K562 (cell line): ENCODE measurements around the gene MPC2. TPM values are rescaled to one million over a fixed set of nuclear protein-coding genes. Genes with fewer than 3 reads are reported as not detected.

ENCODE experiments used
- ATAC-seq: fragments of 200-7000 bp; cut with Tn5 transposase; 3 replicates; pipeline ENCODE4 v1.9.1; 2020; ENCODE audit warnings: moderate library complexity
- BruUV-seq: library from RNA; stranded (reverse); fragments of 400-500 nt; replicated peaks from 2 replicates; lab custom pipeline; 2021; lab: Mats Ljungman, UMichigan
- CTCF ChIA-PET: fragments of 300-600 bp; formaldehyde crosslinking; extraction: SDS; loops from one replicate; lab custom pipeline; 2021; ENCODE audit warnings: low intra/inter-chr PET ratio; lab: Yijun Ruan, JAX
- POLR2A ChIA-PET: fragments of 300-600, 350-650 bp; sonication (Branson Sonifier 250); formaldehyde crosslinking; extraction: SDS; loops from one replicate; lab custom pipeline; 2021; ENCODE audit warnings: antibody characterized with exemption, inconsistent platforms; lab: Yijun Ruan, JAX
- DNase-seq, 4 experiments: peaks; one replicate each; pipeline versions ENCODE4 v3.0.0 to v3.0.0-alpha.2; 2011 to 2018; ENCODE audit warnings: low spot score in 3 of 4, mixed read lengths in 3 of 4; ENCODE audit errors: extremely low read depth in 1 of 4
- FAIRE-seq: peaks from 2 replicates; lab custom pipeline; 2011; peaks lifted over from hg19 to GRCh38; lab: Jason Lieb, UNC
- H2AFZ ChIP-seq: 2 replicates; pipeline ENCODE4 v1.6.0; 2011; ENCODE audit warnings: low read depth, low read length, control low read depth, inconsistent platforms
- H3K27ac ChIP-seq: fragments of 200-600 bp; 3 replicates; pipeline ENCODE4 v1.8.0; 2011; ENCODE audit warnings: low read depth, mild to moderate bottlenecking, control low read depth, inconsistent platforms, low read length, moderate library complexity, mixed read lengths; ENCODE audit errors: extremely low read depth
- H3K27me3 ChIP-seq, 2 experiments: fragments of 300-600 bp in 1 of 2; 2 replicates in 1 of 2; 3 replicates in 1 of 2; pipeline versions ENCODE4 v1.6.0 to v1.8.0; 2011; ENCODE audit warnings: inconsistent platforms in 2 of 2, low read length in 2 of 2, mild to moderate bottlenecking in 1 of 2, mixed read lengths in 1 of 2, moderate library complexity in 1 of 2; ENCODE audit not compliant: control insufficient read depth in 2 of 2, insufficient read depth in 2 of 2
- H3K36me3 ChIP-seq: fragments of 300-600 bp; 3 replicates; pipeline ENCODE4 v1.8.0; 2011; ENCODE audit warnings: mild to moderate bottlenecking, low read length, inconsistent platforms; ENCODE audit not compliant: control insufficient read depth, insufficient read depth
- H3K4me1 ChIP-seq, 2 experiments: fragments of 200-600 bp in 1 of 2; replicated peaks in 1 of 2; 2 replicates in 1 of 2; 3 replicates in 1 of 2; pipeline versions ENCODE4 v1.5.1 to v1.8.0; 2011; ENCODE audit warnings: inconsistent platforms in 2 of 2, low read length in 2 of 2, mild to moderate bottlenecking in 1 of 2, mixed read lengths in 1 of 2, moderate library complexity in 1 of 2; ENCODE audit not compliant: control insufficient read depth in 2 of 2, insufficient read depth in 2 of 2
- H3K4me2 ChIP-seq: 2 replicates; pipeline ENCODE4 v1.6.1; 2011; ENCODE audit warnings: low read length, control low read depth, inconsistent platforms, mixed read lengths; ENCODE audit not compliant: insufficient read depth
- H3K4me3 ChIP-seq: fragments of 200-600 bp; sonication (generic), shearing (Covaris generic); 2 replicates; pipeline ENCODE4 v1.5.1; 2016; ENCODE audit warnings: control low read depth, inconsistent platforms
- H3K79me2 ChIP-seq: fragments of 200-600 bp; 3 replicates; pipeline ENCODE4 v1.8.0; 2011; ENCODE audit warnings: low read length, inconsistent platforms; ENCODE audit not compliant: control insufficient read depth, insufficient read depth
- H3K9ac ChIP-seq, 2 experiments: 2 replicates each; pipeline versions ENCODE4 v1.6.0 to v1.6.1; 2011; ENCODE audit warnings: low read depth in 2 of 2, low read length in 2 of 2, control low read depth in 1 of 2, inconsistent platforms in 1 of 2, mild to moderate bottlenecking in 1 of 2, mixed read lengths in 1 of 2; ENCODE audit not compliant: insufficient read depth in 1 of 2
- H3K9me1 ChIP-seq: one replicate; pipeline ENCODE4 v1.6.0; 2011; ENCODE audit warnings: inconsistent platforms, mild to moderate bottlenecking, low read length, moderate library complexity; ENCODE audit not compliant: control insufficient read depth, insufficient read depth
- H3K9me3 ChIP-seq: replicated peaks from 2 replicates; pipeline ENCODE4 v1.5.1; 2011; ENCODE audit warnings: low read depth, low read length, inconsistent platforms; ENCODE audit not compliant: control insufficient read depth, insufficient read depth
- H4K20me1 ChIP-seq: replicated peaks from 2 replicates; pipeline ENCODE4 v1.6.1; 2011; ENCODE audit warnings: low read length, inconsistent platforms, mixed read lengths; ENCODE audit not compliant: control insufficient read depth, insufficient read depth
- BRD9 ChIP-seq: fragments of 450-650 bp; IDR thresholded peaks from 2 replicates; pipeline ENCODE4 v1.6.1; 2018; ENCODE audit warnings: low read depth; ENCODE audit not compliant: partially characterized antibody
- FOXA1 ChIP-seq: fragments of 450-650 bp; IDR thresholded peaks from 2 replicates; pipeline ENCODE4 v1.6.1; 2016; ENCODE audit warnings: mild to moderate bottlenecking, borderline replicate concordance
- HDAC1 ChIP-seq, 2 experiments: fragments of 450-650 bp; IDR thresholded peaks; 2 replicates each; pipeline ENCODE4 v1.6.1; 2016 to 2017; ENCODE audit warnings: inconsistent platforms in 1 of 2, mild to moderate bottlenecking in 1 of 2, moderate library complexity in 1 of 2
- HDAC6 ChIP-seq: IDR thresholded peaks from 2 replicates; pipeline ENCODE4 v1.6.1; 2012; ENCODE audit warnings: low read depth, mild to moderate bottlenecking, control low read depth, inconsistent platforms, low read length, moderate library complexity
- KDM4B ChIP-seq, 2 experiments: fragments of 450-650 bp in 1 of 2; sonication (generic) in 1 of 2; IDR thresholded peaks; 2 replicates each; pipeline ENCODE4 v1.6.1; 2016 to 2017; ENCODE audit warnings: borderline replicate concordance in 2 of 2, antibody characterized with exemption in 1 of 2, low read depth in 1 of 2, mild to moderate bottlenecking in 1 of 2
- NONO ChIP-seq, 2 experiments: fragments of 200-400 bp in 1 of 2; fragments of 450-650 bp in 1 of 2; formaldehyde crosslinking in 1 of 2; IDR thresholded peaks; 2 replicates each; pipeline ENCODE4 v1.6.1; 2017; ENCODE audit warnings: low read depth in 2 of 2, mild to moderate bottlenecking in 2 of 2, moderate library complexity in 2 of 2, low read length in 1 of 2
- NR2F6 ChIP-seq: fragments of 450-650 bp; formaldehyde crosslinking; IDR thresholded peaks from 2 replicates; pipeline ENCODE4 v1.4.0; 2020; ENCODE audit warnings: mild to moderate bottlenecking
- PCBP2 ChIP-seq: fragments of 200-400 bp; formaldehyde crosslinking; IDR thresholded peaks from 2 replicates; pipeline ENCODE4 v1.6.1; 2018; ENCODE audit warnings: low read length, low read depth, mild to moderate bottlenecking, moderate library complexity; ENCODE audit not compliant: poor library complexity, severe bottlenecking
- TEAD2 ChIP-seq: fragments of 450-650 bp; IDR thresholded peaks from 2 replicates; pipeline ENCODE4 v1.6.1; 2016; ENCODE audit warnings: missing genetic modification characterization, control low read depth, missing compliant biosample characterization
- TFAP4 ChIP-seq: sonication (generic); formaldehyde crosslinking; IDR thresholded peaks from 2 replicates; pipeline ENCODE4 v1.8.0; 2022; ENCODE audit warnings: missing genetic modification reagents, mild to moderate bottlenecking, moderate library complexity, borderline replicate concordance
- YY1 ChIP-seq, 3 experiments: IDR thresholded peaks; 2 replicates each; pipeline ENCODE4 v1.6.1; 2011; ENCODE audit warnings: low read length in 2 of 3, mild to moderate bottlenecking in 2 of 3, moderate library complexity in 2 of 3, borderline replicate concordance in 1 of 3, control low read depth in 1 of 3, low read depth in 1 of 3; ENCODE audit not compliant: insufficient read depth in 3 of 3, insufficient replicate concordance in 2 of 3, control insufficient read depth in 1 of 3, insufficient read length in 1 of 3; ENCODE audit errors: extremely low read depth in 1 of 3
- ZKSCAN8 ChIP-seq: fragments of 200-800 bp; sonication (Bioruptor generic); IDR thresholded peaks from 2 replicates; pipeline ENCODE4 v1.6.1; 2016; ENCODE audit warnings: missing genetic modification characterization, missing compliant biosample characterization
- ZNF124 ChIP-seq: sonication (generic); formaldehyde crosslinking; IDR thresholded peaks from 2 replicates; pipeline ENCODE4 v1.8.1; 2022; ENCODE audit warnings: missing genetic modification reagents
- ZNF23 ChIP-seq: fragments of 250-450 bp; sonication (Bioruptor Pico); IDR thresholded peaks from 2 replicates; pipeline ENCODE4 v1.4.0; 2020; ENCODE audit warnings: mild to moderate bottlenecking
- ZNF354B ChIP-seq: fragments of 250-450 bp; sonication (Bioruptor Pico); IDR thresholded peaks from 2 replicates; pipeline ENCODE4 v1.4.0; 2020
- ZNF398 ChIP-seq: fragments of 250-450 bp; sonication (Bioruptor Pico); IDR thresholded peaks from 2 replicates; pipeline ENCODE4 v1.8.0; 2021; ENCODE audit warnings: moderate library complexity, mild to moderate bottlenecking, inconsistent platforms
- ZNF436 ChIP-seq: fragments of 250-450, 450-650 bp; sonication (Bioruptor Pico); formaldehyde crosslinking; IDR thresholded peaks from 2 replicates; pipeline ENCODE4 v1.7.0; 2020; ENCODE audit warnings: mild to moderate bottlenecking
- ZNF785 ChIP-seq: fragments of 250-450 bp; sonication (Bioruptor Pico); IDR thresholded peaks from 2 replicates; pipeline ENCODE4 v1.4.0; 2020; ENCODE audit warnings: mild to moderate bottlenecking
- WGBS: fragments of 100-300 bp; shearing (Covaris generic); methylation state at CpG from one replicate; pipeline ENCODE4 v1.1.6; 2016; ENCODE audit warnings: low coverage, mixed read lengths; ENCODE audit not compliant: insufficient coverage; ENCODE audit errors: missing lambda C conversion rate; 5-methylcytosine and 5-hydroxymethylcytosine counted together
- in situ Hi-C: fragments of 300-500 bp; cut with MboI; formaldehyde crosslinking; loops from 4 replicates; pipeline ENCODE4 v1.15.0; 2018; ENCODE audit warnings: inconsistent platforms, mixed read lengths
- intact Hi-C: fragments of 100-400 bp; cut with micrococcal nuclease; formaldehyde crosslinking; loops from 2 replicates; pipeline ENCODE4 v1.14.2; 2022
- polyA plus RNA-seq, 8 experiments: library from polyadenylated mRNA; depleted of rRNA in 4 of 8; stranded (reverse) in 5 of 8; unstranded in 3 of 8; fragments of >200 nt; fragmentation: Nextera tagmentation in 2 of 8; fragmentation: Illumina TruSeq in 1 of 8; extraction: Ambion mirVana in 2 of 8; extraction: Trizol in 1 of 8; gene quantifications; 2 replicates each; pipeline versions ENCODE4 v1.2.1 to v1.2.3, GENCODE V29; 2011 to 2014; ENCODE audit warnings: inconsistent platforms in 1 of 8, missing spikeins in 1 of 8
- total RNA-seq, 7 experiments: library from RNA; depleted of rRNA in 6 of 7; stranded (reverse); fragments of >200 nt in 6 of 7; fragmentation: Illumina TruSeq in 2 of 7; extraction: Trizol in 2 of 7; gene quantifications; 2 replicates each; pipeline versions ENCODE4 v1.2.1 to v1.2.3, GENCODE V29; 2011 to 2021; ENCODE audit warnings: low replicate concordance in 1 of 7

MPC2 gene
- total and polyA plus RNA-seq, 9 of the 15 experiments (the other 6 are each of a cell fraction or from before 2014, with no cell fraction given), result 70.7 to 179 (median 144) TPM

GRCh38 chr1:167927046-167927754 is 9.7 kb downstream of the MPC2 start:
- Histone ChIP-seq H3K79me2 (peaks cover 95% of the 10 kb centered on the region), H3K4me3 (peak overlapping the region; percentile 1; the same call in 1 of the 2 replicates), H4K20me1 (no peaks in the 10 kb centered on the region), H3K9ac (peak overlapping the region in 1 of 2 experiments; percentile 58; a peak in 2 of 4 replicates), H3K27ac (peak overlapping the region; percentile 69), H2AFZ (no peak overlapping the region; the same call in 1 of the 2 replicates), H3K36me3 (peaks cover 16% of the 10 kb centered on the region), H3K4me2 (peak overlapping the region; percentile 58), H3K4me1 (peaks cover 28 to 47% of the 10 kb centered on the region in 2 experiments), H3K9me1 (no peaks in the 10 kb centered on the region), H3K27me3 (no peaks in the 10 kb centered on the region), H3K9me3 (no peaks in the 10 kb centered on the region)
- CTCF ChIA-PET, result no interaction called here
- no peak for DNase-seq
- intact Hi-C loops (loop anchor here (2.0 kb wide), 1 partner anchor 60 kb away; no protein-coding TSS in a partner anchor), in situ Hi-C loops (no loop called here)
- 35% methylated on average over 4 of the region's 4 CpGs for whole genome bisulfite sequencing
- peak; percentile 5 for ATAC-seq
- BruUV-seq, result TSS peak; percentile 7
- no peak for FAIRE-seq
- POLR2A ChIA-PET, result interaction anchor here (0.8 to 2.7 kb wide), 6 partner anchors 9 to 100 kb away, joined by 3 to 24 read pairs (median 8); partner anchors contain the start of genes ADCY10, DCAF6 and MPC2
- TF ChIP-seq ZNF398 (CRISPR knock-in tag) (no peak), TEAD2 (tag) (no peak), PCBP2 (no peak), NONO (IDR thresholded peaks at IDR 0.05; ENCODE audit: low read depth in 2 of 2, low read length in 1 of 2) (no peak), TFAP4 (CRISPR knock-in tag) (no peak), YY1 (IDR thresholded peaks at IDR 0.05; ENCODE audit: borderline replicate concordance in 1 of 3, control insufficient read depth in 1 of 3, extremely low read depth in 1 of 3, insufficient read depth in 3 of 3, insufficient read length in 1 of 3, insufficient replicate concordance in 2 of 3, low read depth in 1 of 3, low read length in 2 of 3) (no peak), ZNF785 (no peak), ZNF23 (CRISPR knock-in tag) (no peak), FOXA1 (no peak), HDAC1 (IDR thresholded peaks at IDR 0.05) (peak in 1 of 2 experiments; percentile 13; a peak in 1 of 4 replicates), ZNF436 (no peak), ZNF354B (CRISPR knock-in tag) (0 out of 2 replicates have a peak, but pooled peaks have one; percentile 3), BRD9 (peak; percentile 20), NR2F6 (CRISPR knock-in tag) (no peak), ZKSCAN8 (CRISPR knock-in tag) (no peak), HDAC6 (no peak), ZNF124 (CRISPR knock-in tag) (no peak), KDM4B (IDR thresholded peaks at IDR 0.05; ENCODE audit: borderline replicate concordance in 2 of 2, low read depth in 1 of 2) (no peak)
